Fibroblast of lung (primary cell): Measurements from ENCODE around the gene RBM39. TPM values are rescaled to one million over a fixed set of nuclear protein-coding genes. Genes with fewer than 3 reads are reported as not detected.

Source experiments
- DNase-seq, 2 donors: peaks; one replicate each; pipeline versions ENCODE4 v3.0.0 to v3.0.0-alpha.2; 2010; ENCODE audit warnings: low read depth in 2 of 2
- H2AFZ ChIP-seq: 2 replicates; pipeline ENCODE4 v1.5.1; 2012; ENCODE audit warnings: low read length, control low read depth, inconsistent platforms
- H3K27ac ChIP-seq: 2 replicates; pipeline ENCODE4 v1.5.1; 2011; ENCODE audit warnings: low read length, control low read depth; ENCODE audit not compliant: insufficient read depth
- H3K27me3 ChIP-seq: 2 replicates; pipeline ENCODE4 v1.5.1; 2011; ENCODE audit warnings: mild to moderate bottlenecking, low read length; ENCODE audit not compliant: control insufficient read depth, insufficient read depth
- H3K36me3 ChIP-seq: 2 replicates; pipeline ENCODE4 v1.5.1; 2011; ENCODE audit warnings: low read length; ENCODE audit not compliant: control insufficient read depth, insufficient read depth
- H3K4me1 ChIP-seq: 2 replicates; pipeline ENCODE4 v1.5.1; 2011; ENCODE audit warnings: low read length; ENCODE audit not compliant: control insufficient read depth, insufficient read depth; ENCODE audit errors: extremely low read depth
- H3K4me2 ChIP-seq: 2 replicates; pipeline ENCODE4 v1.5.1; 2011; ENCODE audit warnings: low read length, control low read depth; ENCODE audit not compliant: insufficient read depth; ENCODE audit errors: extremely low read depth
- H3K4me3 ChIP-seq, 4 experiments: fragments of 200-600 bp in 1 of 4; sonication (generic) in 1 of 4; replicated peaks in 1 of 4; 2 replicates each; pipeline ENCODE4 v1.5.1; 2011 to 2016; ENCODE audit warnings: low read length in 4 of 4, low read depth in 3 of 4, mild to moderate bottlenecking in 3 of 4, control low read depth in 2 of 4, inconsistent platforms in 1 of 4, mixed read lengths in 1 of 4; ENCODE audit not compliant: insufficient read depth in 1 of 4; ENCODE audit errors: control extremely low read depth in 1 of 4
- H3K79me2 ChIP-seq: 2 replicates; pipeline ENCODE4 v1.5.1; 2012; ENCODE audit warnings: mild to moderate bottlenecking, low read length, inconsistent platforms; ENCODE audit not compliant: control insufficient read depth, insufficient read depth
- H3K9ac ChIP-seq: 2 replicates; pipeline ENCODE4 v1.5.1; 2011; ENCODE audit warnings: mild to moderate bottlenecking, low read length, control low read depth; ENCODE audit not compliant: insufficient read depth
- H3K9me3 ChIP-seq: 2 replicates; pipeline ENCODE4 v1.5.1; 2012; ENCODE audit warnings: low read depth, low read length; ENCODE audit not compliant: control insufficient read depth, insufficient read depth
- H4K20me1 ChIP-seq: 2 replicates; pipeline ENCODE4 v1.5.1; 2011; ENCODE audit warnings: low read length; ENCODE audit not compliant: control insufficient read depth, insufficient read depth; ENCODE audit errors: extremely low read depth
- EZH2 ChIP-seq: IDR thresholded peaks from 2 replicates; pipeline ENCODE4 v1.5.1; 2012; ENCODE audit warnings: low read length, control low read depth, mild to moderate bottlenecking; ENCODE audit errors: missing control alignments
- polyA plus RNA-seq, 2 donors: library from polyadenylated mRNA; depleted of rRNA in 1 of 2; stranded (reverse) in 1 of 2; unstranded in 1 of 2; fragments of >200 nt; gene quantifications; 2 replicates each; pipeline ENCODE4 v1.2.1, GENCODE V29; 2011 to 2012; ENCODE audit warnings: missing spikeins in 1 of 2
- total RNA-seq: library from RNA; depleted of rRNA; stranded (reverse); fragments of >200 nt; gene quantifications from 2 replicates; pipeline ENCODE4 v1.2.1, GENCODE V29; 2014
- TF ChIP-seq, protein P1 (sequence below), 2 donors: IDR thresholded peaks in 1 of 2; conservative IDR thresholded peaks in 1 of 2; 1 replicate in 1 of 2; 2 replicates in 1 of 2; pipeline ENCODE4 v1.5.1; 2011 to 2012; ENCODE audit warnings: low read length in 2 of 2, control low read depth in 1 of 2, inconsistent platforms in 1 of 2, low read depth in 1 of 2, mild to moderate bottlenecking in 1 of 2

Gene RBM39
- total and polyA plus RNA-seq, 2 donors (not counting 1 experiment from before 2014, with no cell fraction given): 57.7 to 465 TPM

DNA sequence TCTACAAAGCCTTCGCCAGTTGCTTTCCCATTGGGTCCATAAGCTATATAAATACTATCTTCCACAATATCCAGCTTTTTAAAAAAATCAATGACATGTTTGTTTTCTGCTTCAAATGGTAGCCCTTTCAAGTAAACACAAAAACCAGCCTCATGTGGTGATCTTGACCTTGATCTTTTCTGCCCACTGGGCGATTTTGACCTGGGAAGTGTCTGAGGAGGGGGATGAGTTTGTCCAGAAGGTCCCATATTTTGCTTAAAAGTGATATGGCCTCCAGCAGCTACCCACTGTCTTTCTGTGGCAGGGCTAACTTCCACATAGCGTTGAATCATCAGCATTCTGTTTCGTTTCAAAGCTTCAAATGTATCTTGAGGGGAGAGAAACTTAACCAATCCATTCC, 88.2 kb downstream of the RBM39 start:
- Histone ChIP-seq H3K9ac (no peak overlapping the region), H3K4me1 (no peaks in the 10 kb centered on the region), H3K4me3 (no peak overlapping the region), H4K20me1 (peaks cover 5% of the 10 kb centered on the region), H2AFZ (no peak overlapping the region), H3K79me2 (peaks cover 97% of the 10 kb centered on the region), H3K27me3 (no peaks in the 10 kb centered on the region), H3K9me3 (no peaks in the 10 kb centered on the region), H3K36me3 (peaks cover 7% of the 10 kb centered on the region), H3K4me2 (no peak overlapping the region), H3K27ac (no peak overlapping the region)
- DNase-seq: no peak
- TF ChIP-seq EZH2: no peak
- TF ChIP-seq, protein P1, sequence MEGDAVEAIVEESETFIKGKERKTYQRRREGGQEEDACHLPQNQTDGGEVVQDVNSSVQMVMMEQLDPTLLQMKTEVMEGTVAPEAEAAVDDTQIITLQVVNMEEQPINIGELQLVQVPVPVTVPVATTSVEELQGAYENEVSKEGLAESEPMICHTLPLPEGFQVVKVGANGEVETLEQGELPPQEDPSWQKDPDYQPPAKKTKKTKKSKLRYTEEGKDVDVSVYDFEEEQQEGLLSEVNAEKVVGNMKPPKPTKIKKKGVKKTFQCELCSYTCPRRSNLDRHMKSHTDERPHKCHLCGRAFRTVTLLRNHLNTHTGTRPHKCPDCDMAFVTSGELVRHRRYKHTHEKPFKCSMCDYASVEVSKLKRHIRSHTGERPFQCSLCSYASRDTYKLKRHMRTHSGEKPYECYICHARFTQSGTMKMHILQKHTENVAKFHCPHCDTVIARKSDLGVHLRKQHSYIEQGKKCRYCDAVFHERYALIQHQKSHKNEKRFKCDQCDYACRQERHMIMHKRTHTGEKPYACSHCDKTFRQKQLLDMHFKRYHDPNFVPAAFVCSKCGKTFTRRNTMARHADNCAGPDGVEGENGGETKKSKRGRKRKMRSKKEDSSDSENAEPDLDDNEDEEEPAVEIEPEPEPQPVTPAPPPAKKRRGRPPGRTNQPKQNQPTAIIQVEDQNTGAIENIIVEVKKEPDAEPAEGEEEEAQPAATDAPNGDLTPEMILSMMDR (conservative IDR thresholded peaks at IDR 0.05 in 1 of 2, IDR thresholded peaks at IDR 0.05 in 1 of 2; ENCODE audit: low read depth in 1 of 2, low read length in 2 of 2): no peak

Other genes with a start within 250 kb of the RBM39 start
- not detected in 2 replicates for gene C20orf173, start 212.6 kb downstream of the RBM39 start, total RNA-seq
- gene C20orf173, start 212.6 kb downstream of the RBM39 start, polyA plus RNA-seq: not detected in 2 replicates
- gene ERGIC3, start 200.2 kb downstream of the RBM39 start, total RNA-seq: 355 and 455 TPM in 2 replicates
- gene ERGIC3, start 200.2 kb downstream of the RBM39 start, polyA plus RNA-seq: 335 and 398 TPM in 2 replicates
- 6.6 and 8.5 TPM in 2 replicates for gene SPAG4, start 126.4 kb downstream of the RBM39 start, total RNA-seq
- gene SPAG4, start 126.4 kb downstream of the RBM39 start, polyA plus RNA-seq: 2.6 and 4.3 TPM in 2 replicates
- gene CPNE1, start 77.4 kb downstream of the RBM39 start, total RNA-seq: 88.8 and 101 TPM in 2 replicates
- gene CPNE1, start 77.4 kb downstream of the RBM39 start, polyA plus RNA-seq: 128 and 146 TPM in 2 replicates
- 29.9 and 31.8 TPM in 2 replicates for gene RBM12, start 77.4 kb downstream of the RBM39 start, total RNA-seq
- gene RBM12, start 77.4 kb downstream of the RBM39 start, polyA plus RNA-seq: 109 and 126 TPM in 2 replicates
- 31.7 and 36.5 TPM in 2 replicates for gene NFS1, start 42.9 kb downstream of the RBM39 start, total RNA-seq
- gene NFS1, start 42.9 kb downstream of the RBM39 start, polyA plus RNA-seq: 34.7 and 37.7 TPM in 2 replicates
- gene ROMO1, start 42.9 kb downstream of the RBM39 start, total RNA-seq: 118 and 239 TPM in 2 replicates
- 205 and 222 TPM in 2 replicates for gene ROMO1, start 42.9 kb downstream of the RBM39 start, polyA plus RNA-seq
- 28.2 and 40.1 TPM in 2 replicates for gene PHF20, start 29.8 kb upstream of the RBM39 start, total RNA-seq
- 31.4 and 32.5 TPM in 2 replicates for gene PHF20, start 29.8 kb upstream of the RBM39 start, polyA plus RNA-seq
- 44.3 and 59.6 TPM in 2 replicates for gene SCAND1, start 212.2 kb upstream of the RBM39 start, total RNA-seq
- 8.3 and 10.4 TPM in 2 replicates for gene SCAND1, start 212.2 kb upstream of the RBM39 start, polyA plus RNA-seq
- 1.3 and 2.6 TPM in 2 replicates for gene CNBD2, start 226.3 kb upstream of the RBM39 start, total RNA-seq
- gene CNBD2, start 226.3 kb upstream of the RBM39 start, polyA plus RNA-seq: 1.1 and 1.5 TPM in 2 replicates